Activated CD8-positive, alpha-beta memory T cell treated with anti-CD3 and anti-CD28 coated beads for 24 hours (primary cell): ENCODE measurements around the gene RASL10B.
A peak's percentile ranks its signal among the peaks of the same experiment; 100 is the strongest.
"Not testable (repeated sequence)": the region's sequence is repeated elsewhere in the genome, so short reads cannot be mapped to it uniquely, and the experiment has no call there.

Source experiments
- DNase-seq: peaks from one replicate; pipeline ENCODE4 v3.0.0-alpha.2; 2020

The RASL10B gene

DNA sequence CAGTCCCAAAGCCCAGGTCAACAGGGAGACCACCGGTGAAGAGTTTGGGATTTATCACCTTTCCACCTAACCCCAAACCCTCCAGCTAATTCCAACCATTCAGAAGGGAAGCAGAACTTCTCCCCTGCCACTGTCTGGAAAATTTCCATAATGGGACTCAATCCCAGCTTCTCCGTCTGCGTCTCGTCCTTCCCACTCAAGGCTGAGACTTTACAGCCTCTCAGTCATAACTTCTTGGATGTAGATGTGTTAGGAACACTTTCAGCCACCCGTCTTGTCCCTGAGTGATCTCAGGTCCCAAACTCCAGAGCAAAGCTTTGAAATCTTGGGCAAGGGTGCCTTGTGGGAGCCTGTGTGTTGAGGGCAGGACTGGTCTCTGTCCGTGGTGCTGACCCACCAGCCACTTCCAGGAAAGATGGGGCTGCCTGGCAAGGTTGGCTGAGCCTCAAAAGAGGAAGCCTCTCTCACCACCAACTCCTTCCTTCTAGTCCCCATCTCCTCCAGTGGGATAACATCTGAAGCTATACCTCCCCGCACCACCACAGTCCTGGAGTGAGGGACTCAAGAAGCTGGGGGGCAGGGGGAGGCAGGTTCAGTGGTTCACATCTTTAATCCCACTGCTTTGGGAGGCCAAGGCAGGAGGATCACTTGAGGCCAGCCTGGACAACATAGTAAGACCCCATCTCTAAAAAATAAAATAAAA, 12.3 kb downstream of the RASL10B start:
- DNase-seq: no peak

DNA sequence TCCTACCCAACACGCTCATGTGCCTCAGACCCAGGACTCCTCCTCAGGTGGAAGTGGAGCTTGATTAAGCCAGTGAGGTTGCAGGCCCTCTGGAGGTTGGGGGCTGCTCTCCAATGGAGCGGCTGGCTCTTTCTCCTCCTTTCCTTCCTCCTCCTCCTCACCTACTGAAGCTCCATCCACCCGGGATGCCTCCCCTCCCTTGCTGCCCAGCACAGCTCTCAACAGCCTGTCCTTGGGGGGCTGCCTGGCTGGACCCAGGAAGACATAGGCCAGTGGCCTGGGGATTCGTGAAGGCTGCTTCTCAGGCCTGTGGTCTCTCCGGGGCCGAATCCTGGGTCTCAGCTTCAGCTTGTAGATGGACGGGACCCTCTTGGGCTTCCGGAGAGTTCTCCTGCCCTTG, 13.4 kb downstream of the RASL10B start:
- DNase-seq: no peak

DNA sequence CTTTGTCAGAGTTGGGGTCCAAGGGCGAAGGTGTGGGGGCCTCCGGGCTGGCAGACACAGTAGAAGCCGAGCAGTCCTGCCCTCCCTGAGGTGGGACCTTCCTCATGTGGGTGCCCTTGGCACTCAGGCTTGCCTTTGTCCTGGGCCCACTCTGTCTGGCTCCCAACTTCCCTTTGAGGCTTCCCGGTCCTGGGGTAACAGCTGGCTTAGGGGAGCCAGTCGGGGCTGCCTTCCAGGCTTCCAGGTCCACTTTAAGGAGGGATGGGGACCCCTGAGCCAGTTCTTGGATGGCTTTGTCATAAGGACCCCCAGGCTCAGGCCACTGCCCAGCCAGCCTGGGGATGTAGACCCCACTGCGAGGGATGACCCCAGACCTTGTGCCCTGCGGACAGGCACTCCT, 13.8 kb downstream of the RASL10B start:
- DNase-seq: no peak

DNA sequence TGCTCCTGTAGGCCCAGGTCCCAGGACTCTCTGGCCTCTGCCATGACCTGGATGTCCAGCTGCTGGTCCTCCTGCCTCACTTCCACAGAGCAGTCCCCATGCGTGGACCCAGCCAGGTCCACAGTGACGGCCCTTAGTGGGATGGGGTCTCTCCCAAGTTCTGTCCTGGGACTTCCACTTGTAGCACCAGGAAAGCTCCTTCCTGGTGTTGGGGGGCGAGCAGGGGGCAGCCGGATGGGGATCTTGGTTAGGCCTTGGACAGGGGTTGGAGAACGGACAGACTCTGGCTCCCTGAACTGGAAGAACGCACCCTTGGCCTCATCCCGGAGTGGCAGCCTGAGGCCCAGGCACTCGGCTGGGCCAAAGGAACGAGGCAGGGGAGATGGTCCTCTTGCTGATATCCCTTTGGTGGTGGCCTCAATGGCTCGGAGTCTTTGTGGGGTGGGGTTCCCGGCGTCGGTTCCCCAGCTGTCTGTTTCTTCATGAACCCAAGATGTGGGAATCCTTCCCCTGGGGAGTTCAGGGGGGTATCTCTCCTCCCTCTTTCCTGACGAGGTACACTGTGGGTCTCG, 14.4 kb downstream of the RASL10B start:
- no peak for DNase-seq

DNA sequence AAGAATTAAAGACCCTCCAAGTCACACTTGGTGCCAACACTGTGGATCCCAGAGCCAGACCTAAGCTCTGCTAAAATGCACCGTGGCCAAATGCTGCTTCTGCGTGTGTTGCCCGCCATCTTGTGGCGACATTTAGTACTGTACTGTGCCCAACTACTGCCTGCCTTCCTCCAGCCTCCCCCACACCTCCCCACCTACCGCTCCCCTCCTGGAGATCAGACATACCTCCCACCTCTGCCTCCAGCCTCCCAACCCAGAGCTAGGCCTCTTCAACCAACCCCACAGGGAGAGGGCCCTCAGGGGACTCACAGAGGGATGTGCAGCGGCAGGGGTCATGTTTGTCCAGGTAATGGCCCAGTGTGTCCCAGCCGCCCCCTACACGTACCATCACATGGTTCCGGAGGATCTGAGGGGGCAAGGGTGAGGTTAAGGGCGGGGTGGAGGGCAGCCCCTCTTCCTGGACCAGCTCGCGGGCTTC, 16.1 kb downstream of the RASL10B start:
- DNase-seq: peak; percentile 91

DNA sequence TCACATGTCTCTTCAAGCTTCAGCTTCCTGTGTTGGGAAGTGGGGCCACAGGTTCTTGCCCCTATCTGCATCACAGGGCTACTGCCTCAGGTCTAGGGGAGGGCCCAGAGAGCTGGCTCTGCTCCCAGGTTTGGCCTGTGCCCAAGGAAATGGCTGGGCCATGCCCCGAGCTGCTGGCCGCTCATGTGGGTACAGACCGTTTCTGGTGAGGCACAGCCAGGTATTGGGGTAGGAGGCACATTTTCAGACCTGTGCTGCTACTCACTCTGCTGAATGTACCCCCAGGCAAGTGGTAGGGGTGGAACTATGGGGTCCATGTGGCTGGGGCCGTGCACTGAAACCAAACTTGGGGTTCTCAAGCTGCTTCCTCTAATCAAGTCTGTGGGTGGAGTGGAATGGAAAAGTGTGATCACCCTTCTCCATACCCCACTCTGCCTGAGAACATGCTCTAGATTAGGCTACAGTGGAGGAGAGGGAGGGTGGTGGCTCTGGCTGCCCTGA, 17.0 kb downstream of the RASL10B start:
- no peak for DNase-seq

DNA sequence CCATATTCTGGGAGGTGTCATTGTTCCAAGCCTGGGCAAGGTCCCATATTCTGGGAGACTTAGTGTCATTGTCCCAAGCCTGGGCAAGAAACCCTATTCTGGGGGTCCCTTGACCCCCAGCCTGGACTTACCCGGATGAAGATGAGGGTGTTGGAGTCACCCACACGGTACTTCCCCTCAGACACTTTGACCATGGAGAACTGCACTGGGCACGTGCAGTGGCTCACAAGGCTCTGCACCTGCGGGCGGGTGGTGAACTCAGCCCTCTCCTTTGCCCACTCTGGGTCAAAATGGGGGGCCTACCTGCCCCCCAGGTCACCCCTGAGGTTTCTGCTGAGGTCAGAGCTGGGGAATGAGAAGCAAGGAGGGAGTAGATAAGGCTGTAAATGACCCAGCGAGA, 17.5 kb downstream of the RASL10B start:
- no peak for DNase-seq

DNA sequence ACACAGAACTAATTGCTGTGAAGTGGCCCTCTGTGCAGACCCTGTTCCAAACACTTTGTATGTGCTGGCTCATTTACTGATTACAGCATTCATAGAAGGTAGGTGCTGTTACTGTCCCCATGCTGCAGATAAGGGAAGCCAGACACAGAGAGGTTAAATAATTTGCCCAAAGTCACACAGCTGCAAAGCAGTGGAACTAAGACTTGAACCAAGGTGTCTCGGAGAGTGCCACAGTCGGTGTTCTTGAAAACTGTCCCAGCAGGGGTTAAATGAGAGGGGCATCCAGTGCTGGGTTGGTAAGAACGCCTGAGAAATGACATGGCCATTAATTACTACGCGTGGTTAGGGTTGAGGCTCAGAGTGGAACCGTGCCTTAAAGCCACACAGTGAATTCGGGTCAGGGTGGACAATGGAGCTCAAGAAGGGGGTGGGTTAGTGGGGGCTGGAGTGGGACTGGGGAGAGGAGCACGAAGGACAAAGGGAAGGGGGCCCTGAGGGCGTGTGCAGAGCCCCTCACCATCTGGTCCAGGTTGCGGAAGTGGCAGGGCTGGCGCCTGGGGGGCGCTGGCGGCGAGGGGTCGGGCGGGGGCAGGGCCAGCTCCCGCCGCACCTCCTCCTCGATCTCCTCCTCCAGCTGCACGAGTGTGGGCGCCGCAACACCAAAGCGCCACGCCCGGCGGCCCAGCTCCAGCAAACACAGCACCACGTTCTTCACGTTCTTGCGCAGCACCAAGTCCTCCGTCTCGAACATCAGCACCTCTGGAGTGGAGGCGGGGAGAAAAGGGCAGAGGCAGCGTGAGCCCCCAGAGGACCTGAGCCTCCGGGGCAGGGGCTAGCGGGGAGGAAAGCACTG, 18.3 kb downstream of the RASL10B start:
- no peak for DNase-seq

DNA sequence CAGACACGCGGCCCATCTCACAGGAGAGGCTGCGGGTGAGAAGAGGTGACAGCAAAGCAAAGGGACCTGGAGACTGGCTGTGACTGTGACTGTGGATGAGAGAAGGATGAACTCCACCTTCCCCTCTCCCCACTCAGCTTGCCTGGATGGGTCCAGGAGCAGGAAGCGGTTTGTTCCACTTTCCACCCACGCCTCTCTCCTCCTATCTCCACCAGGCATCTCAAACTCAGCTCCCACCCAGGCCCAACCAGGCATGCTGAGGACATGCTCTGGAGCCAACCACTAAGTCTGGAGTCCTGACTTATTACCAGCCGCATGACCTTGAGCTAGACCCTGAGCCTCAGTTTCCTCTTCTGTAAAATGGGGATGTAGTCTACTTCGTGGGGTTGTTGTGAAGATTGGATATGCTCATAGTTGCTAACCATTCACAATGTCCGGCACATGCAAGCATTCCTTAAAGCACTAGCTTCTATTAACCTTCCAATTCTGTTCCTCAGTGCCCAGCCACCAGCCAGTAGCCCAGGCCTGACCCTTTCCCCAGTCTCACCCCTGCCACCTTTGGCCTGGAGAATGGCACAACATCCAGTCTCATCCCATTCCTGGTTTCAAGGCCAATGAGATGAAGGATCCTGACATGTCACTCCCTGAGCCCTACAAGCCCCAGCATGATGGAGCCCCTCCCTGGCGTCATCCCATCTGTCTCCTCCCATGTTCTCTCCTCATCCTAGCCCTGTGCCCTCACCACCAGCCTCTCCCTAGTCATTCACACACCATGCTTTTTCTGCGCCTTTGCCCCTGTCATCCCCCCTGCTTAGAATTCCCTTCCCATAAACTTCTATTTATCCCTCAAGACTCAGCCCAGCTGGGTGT, 19.3 kb downstream of the RASL10B start:
- DNase-seq: no peak

DNA sequence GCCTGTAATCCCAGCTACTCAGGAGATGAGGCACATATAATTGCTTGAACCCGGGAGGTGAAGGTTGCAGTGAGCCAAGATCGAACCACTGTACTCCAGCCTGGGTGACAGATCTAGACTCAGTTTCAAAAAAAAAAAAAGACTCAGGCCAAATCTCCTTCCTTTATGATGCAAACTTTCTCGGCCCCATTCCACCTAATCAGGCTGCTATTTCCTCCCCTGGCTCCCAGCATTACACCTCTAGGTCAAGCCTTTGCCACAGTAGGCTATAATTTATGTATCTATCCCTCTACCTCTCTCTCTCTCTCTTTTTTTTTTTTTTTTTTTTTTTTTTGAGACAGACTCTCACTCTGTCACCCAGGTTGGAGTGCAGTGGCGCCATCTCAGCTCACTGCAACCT, 20.1 kb downstream of the RASL10B start:
- DNase-seq: not testable (repeated sequence)

DNA sequence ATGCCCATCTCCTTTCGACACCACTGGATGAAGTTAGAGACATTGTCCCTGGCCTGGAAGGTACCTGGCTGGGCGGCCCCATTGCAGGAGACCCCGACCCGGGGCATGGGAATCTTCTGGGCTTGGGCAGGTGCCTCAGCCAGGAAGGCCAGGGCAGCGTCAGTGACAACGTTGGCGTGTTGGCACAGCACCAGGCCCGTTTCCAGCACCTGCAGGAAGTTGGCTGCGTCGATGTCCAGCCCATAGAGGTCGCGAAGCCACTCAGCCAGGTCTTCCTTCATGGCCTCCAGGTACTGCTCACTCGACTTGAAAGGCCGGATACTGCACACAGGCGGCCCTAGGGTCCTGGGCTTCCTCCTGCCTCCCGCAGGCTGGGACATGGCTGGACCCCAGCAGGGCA, 21.0 kb downstream of the RASL10B start:
- DNase-seq: no peak

DNA sequence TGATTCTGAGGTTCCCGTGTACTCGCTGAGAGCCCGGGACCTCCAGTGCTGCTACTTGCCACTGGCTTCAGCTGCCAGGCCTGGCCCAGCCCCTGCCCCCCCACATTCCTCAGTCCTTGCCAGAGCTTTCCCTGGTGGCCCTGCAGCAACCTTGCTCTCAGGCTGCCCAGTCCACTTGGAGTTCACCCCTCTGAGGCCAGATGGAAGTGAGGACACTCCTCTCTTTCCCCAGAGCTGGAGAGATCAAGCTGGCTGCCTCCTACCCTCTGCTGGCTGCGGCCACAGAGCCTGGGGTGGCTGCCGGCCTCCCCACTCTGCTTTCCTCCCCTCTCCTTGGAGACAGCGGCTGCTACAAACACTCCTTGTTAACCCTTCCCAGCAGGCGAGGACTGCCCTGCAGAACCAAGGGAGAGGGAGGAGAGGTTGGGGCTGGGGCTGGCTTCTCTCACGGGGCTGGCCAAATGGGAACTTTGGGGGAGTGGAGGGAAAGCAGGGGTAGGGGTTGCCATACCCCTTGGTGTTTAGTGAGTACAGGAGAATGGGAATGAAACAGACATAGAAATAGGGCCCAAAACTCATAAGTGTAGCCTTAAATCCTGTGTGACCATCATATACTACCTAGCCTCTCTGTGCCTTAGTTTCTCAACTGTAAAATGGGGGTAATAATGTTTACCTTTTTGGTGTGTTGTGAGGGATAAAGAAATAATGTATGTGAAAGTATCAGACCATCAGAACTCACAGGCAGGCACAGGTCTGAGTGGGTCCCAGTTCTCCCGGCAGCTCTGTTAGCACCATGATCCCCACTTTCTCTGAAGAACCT, 21.7 kb downstream of the RASL10B start, which contains the start of gene GAS2L2:
GAS2L2 (minus strand) TSS at position 295 of the 820 bp plus-strand sequence. CDS start 389 bp downstream, outside the sequence.
- no peak for DNase-seq

DNA sequence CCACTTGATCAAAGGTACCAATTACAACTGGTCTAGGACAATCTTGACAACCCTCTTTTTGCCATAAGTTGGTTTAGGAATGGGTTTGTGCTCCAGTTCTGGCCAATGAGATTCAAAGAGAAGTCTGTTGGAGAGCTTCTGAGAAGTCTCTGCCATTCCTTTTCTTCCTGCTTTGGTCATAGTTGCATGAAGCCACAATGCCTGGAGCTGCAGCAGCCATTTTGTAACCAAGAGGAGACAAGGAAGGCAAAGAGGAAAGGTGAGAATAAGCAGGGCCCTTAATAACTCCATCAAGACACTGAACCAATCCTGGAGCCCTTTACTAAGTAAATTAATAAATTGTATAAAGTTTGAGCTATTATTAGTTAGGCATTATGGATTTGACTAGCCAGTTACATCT, 25.8 kb downstream of the RASL10B start:
- no peak for DNase-seq

DNA sequence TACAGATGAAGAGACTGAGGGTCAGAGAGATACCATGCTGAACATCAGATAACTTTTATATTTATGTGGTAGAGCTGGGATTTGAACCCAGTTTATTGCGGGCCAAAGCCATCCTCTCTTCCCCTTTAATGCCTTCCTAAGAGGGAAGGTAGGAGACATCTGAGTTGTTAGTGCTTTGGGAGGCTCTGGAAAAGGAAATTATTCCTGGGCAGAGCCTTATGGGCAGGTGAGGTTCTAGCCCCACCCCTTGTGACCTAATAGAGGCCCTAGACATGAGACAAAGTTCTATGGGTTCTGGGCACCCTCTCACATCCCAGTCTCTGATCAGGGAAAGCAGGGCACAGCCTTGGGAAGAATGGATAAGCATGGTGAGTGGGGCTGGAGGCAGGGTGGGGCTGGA, 29.1 kb downstream of the RASL10B start, which contains the start of gene C17orf50:
C17orf50 (plus strand) TSS at position 301 of the 400 bp plus-strand sequence; CDS start at position 356, 55 bp downstream.
- DNase-seq: no peak

DNA sequence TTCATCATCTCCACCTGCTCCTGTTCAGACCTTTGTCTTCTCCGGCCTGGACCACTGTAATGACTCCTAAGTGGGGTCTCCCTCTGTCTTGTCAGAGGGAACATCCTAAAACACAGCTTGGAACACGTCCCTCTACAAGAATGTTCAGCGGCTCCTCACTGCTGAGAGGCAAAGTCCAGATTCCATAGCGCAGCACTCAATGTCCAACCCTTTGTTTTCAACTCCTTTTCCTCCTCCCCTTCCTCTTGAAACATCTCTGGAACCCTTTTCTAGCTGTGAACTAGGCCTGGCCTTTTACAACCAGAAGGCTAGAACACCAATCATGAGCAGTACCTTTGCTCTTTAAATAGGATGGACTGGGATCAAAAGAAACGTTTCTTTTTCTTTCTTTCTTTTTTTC, 30.2 kb downstream of the RASL10B start:
- no peak for DNase-seq

DNA sequence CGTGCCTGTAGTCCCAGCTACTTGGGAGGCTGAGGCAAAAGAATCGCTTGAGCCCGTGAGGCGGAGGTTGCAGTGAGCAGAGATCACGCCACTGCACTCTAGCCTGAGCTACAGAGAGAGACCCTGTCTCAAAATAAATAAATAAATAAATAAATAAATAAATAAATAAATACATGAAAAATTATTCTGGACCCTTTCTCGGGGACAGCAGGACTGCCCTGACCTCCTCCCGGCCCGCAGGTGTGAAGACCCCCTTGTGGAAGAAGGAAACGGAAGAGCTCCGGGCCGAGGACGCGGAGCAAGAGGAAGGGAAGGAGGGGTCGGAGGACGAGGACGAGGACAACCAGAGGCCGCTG, 32.3 kb downstream of the RASL10B start:
- no peak for DNase-seq

DNA sequence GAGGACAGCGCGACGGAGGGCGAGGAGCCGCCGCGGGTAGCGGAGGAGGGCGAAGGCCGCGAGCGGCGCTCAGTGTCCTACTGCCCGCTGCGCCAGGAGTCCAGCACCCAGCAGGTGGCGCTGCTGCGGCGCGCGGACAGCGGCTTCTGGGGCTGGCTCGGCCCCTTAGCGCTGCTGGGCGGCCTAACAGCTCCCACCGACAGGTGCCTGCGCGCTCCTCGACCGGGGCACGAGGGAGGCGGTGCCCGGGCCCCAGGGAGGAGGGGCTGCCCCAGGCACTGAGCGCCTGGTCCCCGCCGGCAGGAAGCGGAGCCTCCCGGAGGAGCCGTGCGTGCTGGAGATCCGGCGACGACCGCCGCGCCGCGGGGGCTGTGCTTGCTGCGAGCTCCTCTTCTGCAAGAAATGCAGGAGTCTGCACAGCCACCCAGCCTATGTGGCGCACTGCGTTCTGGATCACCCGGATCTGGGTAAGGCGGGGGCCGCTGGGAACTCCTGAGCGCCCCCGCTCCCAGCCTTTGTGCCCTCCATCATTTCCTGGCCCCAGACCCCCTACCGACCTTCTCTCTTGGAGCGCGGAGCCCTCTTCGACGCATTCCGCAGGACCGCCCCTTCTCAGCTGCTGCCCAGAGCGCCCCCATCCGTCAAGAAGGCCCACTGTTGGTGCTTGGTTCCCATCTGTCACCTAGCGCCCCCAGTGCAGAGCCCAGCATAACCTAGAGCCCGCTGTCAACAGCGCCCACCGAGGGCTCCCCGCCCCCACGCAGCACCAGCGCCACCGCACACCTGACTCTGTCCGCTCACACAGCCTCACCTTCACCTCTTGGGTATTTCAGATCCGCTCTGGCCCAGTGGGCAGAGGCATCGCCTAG, 32.9 kb downstream of the RASL10B start:
- peak; percentile 96 for DNase-seq

DNA sequence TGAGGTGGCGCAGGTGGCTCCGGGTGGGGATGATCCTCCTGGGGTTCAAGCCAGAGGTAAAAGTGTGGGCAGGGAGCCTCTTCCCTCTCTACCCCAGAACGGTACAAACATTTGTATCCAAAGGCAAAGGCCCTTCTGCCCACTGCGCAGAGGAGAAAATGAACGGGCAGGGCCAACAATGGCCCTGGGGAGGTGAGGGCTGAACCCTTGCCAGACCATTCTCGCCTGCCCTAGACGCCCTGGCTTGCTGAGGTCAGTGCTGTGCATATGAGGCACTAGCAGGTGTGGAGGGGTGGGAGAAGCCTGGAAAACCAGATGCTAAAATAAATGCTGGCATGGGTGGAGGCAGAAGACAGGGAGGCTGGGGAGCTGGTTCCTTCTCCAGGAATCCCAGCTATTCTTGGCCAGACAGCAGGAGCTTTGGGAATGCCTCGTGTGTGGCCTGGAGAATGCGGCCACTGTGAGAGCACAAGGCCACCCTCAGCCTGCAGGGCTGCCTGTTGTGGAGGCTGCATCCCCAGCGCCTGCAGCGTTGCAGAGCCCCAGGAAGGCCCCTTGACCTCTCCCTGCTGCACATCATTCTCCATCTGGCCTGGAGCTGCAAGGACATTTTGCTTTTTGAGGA, 33.8 kb downstream of the RASL10B start:
- no peak for DNase-seq

DNA sequence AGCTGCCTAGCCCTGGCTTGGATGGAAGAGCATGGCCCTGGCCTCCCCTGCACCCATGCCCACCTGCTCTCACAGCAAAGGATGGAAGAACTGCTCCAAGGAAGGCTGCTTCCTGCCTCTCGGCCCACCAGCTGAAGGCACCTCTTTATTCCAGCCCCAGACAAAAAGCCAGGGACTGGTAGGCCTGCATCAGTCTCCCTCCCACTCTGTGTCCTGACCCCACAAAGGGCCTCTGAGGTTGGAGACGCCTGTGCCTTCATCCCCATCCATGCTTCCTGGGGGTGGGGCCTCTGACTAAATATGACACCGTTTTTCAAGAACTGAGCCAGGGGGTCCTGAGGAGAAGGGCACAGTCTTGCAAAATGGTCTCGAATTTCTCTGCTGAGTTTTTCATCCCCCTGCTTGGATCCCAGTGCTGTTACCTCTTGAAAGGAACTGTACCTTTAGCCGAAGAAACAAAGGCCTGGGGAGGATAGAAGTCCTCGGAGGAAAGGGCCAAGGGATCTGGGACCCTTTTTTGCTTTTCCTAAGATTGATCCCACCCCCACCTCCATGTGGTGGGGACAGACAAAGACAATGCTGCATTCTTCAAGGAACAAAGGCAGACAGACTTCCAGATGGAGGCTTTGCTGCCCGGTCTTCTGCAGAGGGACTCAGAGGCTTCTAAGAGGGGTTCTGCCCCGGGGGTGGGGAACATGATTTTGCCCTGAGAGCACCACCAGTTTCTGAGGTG, 34.5 kb downstream of the RASL10B start:
- no peak for DNase-seq
